Measurements from ENCODE around the gene HCFC1.

The HCFC1 gene

GRCh38 chrX:153973127-153974002, 1.7 kb upstream of the HCFC1 start:
- DNase-seq, result peak; percentile 27

- DNase-seq, result peak; percentile 94
Measured at GRCh38 chrX:153972368-153973126, 929 bp upstream of the HCFC1 start, which contains the start of gene TMEM187. Gene TMEM187, plus strand, starts transcription at chrX:153972754. Its CDS starts 9,309 bp downstream, at chrX:153982063.

GRCh38 chrX:153971124-153971449, 531 bp downstream of the HCFC1 start:
- DNase-seq, result peak; percentile 85

- DNase-seq, result peak; percentile 79
Measured at GRCh38 chrX:153970357-153971123, 1.1 kb downstream of the HCFC1 start.

GRCh38 chrX:153969904-153970356, 1.7 kb downstream of the HCFC1 start:
- DNase-seq, result no peak

- no peak for DNase-seq
Measured at GRCh38 chrX:153969125-153969903, 2.3 kb downstream of the HCFC1 start.

GRCh38 chrX:153968754-153969124, 2.9 kb downstream of the HCFC1 start:
- DNase-seq, result no peak

- no peak for DNase-seq
Measured at GRCh38 chrX:153968255-153968654, 3.4 kb downstream of the HCFC1 start.

- no peak for DNase-seq
Measured at GRCh38 chrX:153967536-153968224, 3.9 kb downstream of the HCFC1 start.

- no peak for DNase-seq
Measured at GRCh38 chrX:153966841-153967535, 4.6 kb downstream of the HCFC1 start.

GRCh38 chrX:153966283-153966688, 5.3 kb downstream of the HCFC1 start:
- no peak for DNase-seq

- DNase-seq, result no peak
Measured at GRCh38 chrX:153965406-153965805, 6.2 kb downstream of the HCFC1 start.

GRCh38 chrX:153964105-153964504, 7.5 kb downstream of the HCFC1 start:
- no peak for DNase-seq

- DNase-seq, result no peak
Measured at GRCh38 chrX:153963546-153963945, 8.1 kb downstream of the HCFC1 start.

GRCh38 chrX:153961292-153961691, 10.3 kb downstream of the HCFC1 start:
- no peak for DNase-seq

- no peak for DNase-seq
Measured at GRCh38 chrX:153960786-153961185, 10.8 kb downstream of the HCFC1 start.

- no peak for DNase-seq
Measured at GRCh38 chrX:153960077-153960476, 11.5 kb downstream of the HCFC1 start.

- DNase-seq, result no peak
Measured at GRCh38 chrX:153959649-153960048, 12.0 kb downstream of the HCFC1 start.

GRCh38 chrX:153958605-153959004, 13.0 kb downstream of the HCFC1 start:
- DNase-seq, result no peak

- no peak for DNase-seq
Measured at GRCh38 chrX:153957224-153957623, 14.4 kb downstream of the HCFC1 start.

Measured in DMS 273 treated with DMSO at 0.1 percent for 48 hours (cell line).